Lung (tissue), 12 donors: Measurements from ENCODE around the gene NPPC. TPM values are rescaled to one million over a fixed set of nuclear protein-coding genes. Genes with fewer than 3 reads are reported as not detected.

Experiments
- ATAC-seq: fragments of 200-7000 bp; cut with Tn5 transposase; one replicate; pipeline ENCODE4 v1.9.1; 2020; ENCODE audit warnings: moderate number of reproducible peaks; ENCODE audit not compliant: insufficient read depth, low FRiP score
- DNase-seq, 3 donors: peaks; one replicate each; pipeline ENCODE4 v3.0.0-alpha.2; 2013 to 2017
- H3K27ac ChIP-seq, 2 donors: one replicate each; pipeline ENCODE4 v1.5.1; 2013; ENCODE audit warnings: mild to moderate bottlenecking in 2 of 2, moderate library complexity in 2 of 2, control low read depth in 1 of 2, inconsistent platforms in 1 of 2, low read depth in 1 of 2, low read length in 1 of 2
- H3K27me3 ChIP-seq, 3 donors: one replicate each; pipeline ENCODE4 v1.5.1; 2013; ENCODE audit warnings: low read length in 2 of 3; ENCODE audit not compliant: control insufficient read depth in 3 of 3, insufficient read depth in 3 of 3
- H3K36me3 ChIP-seq, 4 donors: one replicate each; pipeline ENCODE4 v1.5.1; 2013; ENCODE audit warnings: low read length in 4 of 4, mild to moderate bottlenecking in 1 of 4, moderate library complexity in 1 of 4; ENCODE audit not compliant: control insufficient read depth in 4 of 4, insufficient read depth in 4 of 4
- H3K4me1 ChIP-seq, 5 donors: one replicate each; pipeline ENCODE4 v1.5.1; 2013; ENCODE audit warnings: low read length in 5 of 5, mild to moderate bottlenecking in 2 of 5, moderate library complexity in 1 of 5; ENCODE audit not compliant: control insufficient read depth in 5 of 5, insufficient read depth in 5 of 5
- H3K4me3 ChIP-seq: one replicate; pipeline ENCODE4 v1.5.1; 2013; ENCODE audit warnings: mild to moderate bottlenecking, control low read depth, moderate library complexity
- H3K9ac ChIP-seq, 2 donors: one replicate each; pipeline ENCODE4 v1.5.1; 2013; ENCODE audit warnings: low read length in 2 of 2, control low read depth in 1 of 2; ENCODE audit not compliant: insufficient read depth in 1 of 2
- H3K9me3 ChIP-seq, 4 donors: one replicate each; pipeline ENCODE4 v1.5.1; 2013; ENCODE audit warnings: low read length in 3 of 4, mild to moderate bottlenecking in 1 of 4, moderate library complexity in 1 of 4; ENCODE audit not compliant: control insufficient read depth in 4 of 4, insufficient read depth in 3 of 4
- WGBS, 2 donors: extraction: QIAGEN DNeasy Blood & Tissue Kit; methylation state at CpG; one replicate each; pipeline ENCODE4 v1.1.7; 2013; 5-methylcytosine and 5-hydroxymethylcytosine counted together
- polyA plus RNA-seq, 2 donors: library from polyadenylated mRNA; stranded (reverse); fragments of 200-250 nt; gene quantifications; one replicate each; pipeline ENCODE4 v1.2.1, GENCODE V29; 2013
- total RNA-seq, 2 donors: library from RNA; depleted of rRNA in 1 of 2; stranded (reverse); fragments of >200 nt in 1 of 2; gene quantifications; one replicate each; pipeline ENCODE4 v1.2.1, GENCODE V29; 2014 to 2021
- TF ChIP-seq, protein P1 (sequence below): IDR thresholded peaks from 2 replicates; pipeline ENCODE4 v1.5.1; 2012; ENCODE audit warnings: mild to moderate bottlenecking; ENCODE audit errors: control extremely low read depth, extremely low read depth
- donor health status: control.
- donor health status: control.
- donor health status: Bipolar disorder and iron deficiency.
- donor health status: healthy.
- donor health status: DM: yes; HTN: yes; CAD: no.

NPPC gene
- total and polyA plus RNA-seq, 4 donors: 0.77 to 0.94 TPM; not detected in 2

DNA sequence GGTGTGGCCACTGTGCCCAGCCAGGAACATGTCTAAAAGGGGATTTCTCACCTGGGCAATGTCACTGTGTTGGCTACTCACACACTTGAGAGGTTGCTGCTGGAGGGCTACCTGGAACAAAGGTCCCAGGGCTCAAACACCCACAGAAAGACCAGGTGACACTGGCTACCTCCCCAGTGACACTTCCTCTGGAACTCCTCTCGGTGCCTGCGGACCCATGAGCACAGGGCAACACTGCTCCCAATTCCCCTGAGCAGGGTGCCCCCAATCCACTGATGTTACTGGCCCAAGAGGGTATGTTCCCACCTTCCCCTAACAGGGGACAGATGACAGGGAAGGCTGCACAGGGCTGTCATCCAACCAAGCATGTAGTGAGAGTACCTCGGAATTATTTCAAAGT lies 5.8 kb downstream of the NPPC start:
- H3K27me3 ChIP-seq: peaks cover under 1 to 32% (median 27%) of the 10 kb centered on the region in 3 donors
- no peak overlapping the region for H3K27ac ChIP-seq
- H3K9me3 ChIP-seq: no peaks in the 10 kb centered on the region
- ATAC-seq (no peak), DNase-seq (no peak)
- peaks cover 0 to 6% (median 0%) of the 10 kb centered on the region in 5 donors for H3K4me1 ChIP-seq
- no peaks in the 10 kb centered on the region for H3K36me3 ChIP-seq
- no peak overlapping the region for H3K9ac ChIP-seq
- TF ChIP-seq, protein P1, sequence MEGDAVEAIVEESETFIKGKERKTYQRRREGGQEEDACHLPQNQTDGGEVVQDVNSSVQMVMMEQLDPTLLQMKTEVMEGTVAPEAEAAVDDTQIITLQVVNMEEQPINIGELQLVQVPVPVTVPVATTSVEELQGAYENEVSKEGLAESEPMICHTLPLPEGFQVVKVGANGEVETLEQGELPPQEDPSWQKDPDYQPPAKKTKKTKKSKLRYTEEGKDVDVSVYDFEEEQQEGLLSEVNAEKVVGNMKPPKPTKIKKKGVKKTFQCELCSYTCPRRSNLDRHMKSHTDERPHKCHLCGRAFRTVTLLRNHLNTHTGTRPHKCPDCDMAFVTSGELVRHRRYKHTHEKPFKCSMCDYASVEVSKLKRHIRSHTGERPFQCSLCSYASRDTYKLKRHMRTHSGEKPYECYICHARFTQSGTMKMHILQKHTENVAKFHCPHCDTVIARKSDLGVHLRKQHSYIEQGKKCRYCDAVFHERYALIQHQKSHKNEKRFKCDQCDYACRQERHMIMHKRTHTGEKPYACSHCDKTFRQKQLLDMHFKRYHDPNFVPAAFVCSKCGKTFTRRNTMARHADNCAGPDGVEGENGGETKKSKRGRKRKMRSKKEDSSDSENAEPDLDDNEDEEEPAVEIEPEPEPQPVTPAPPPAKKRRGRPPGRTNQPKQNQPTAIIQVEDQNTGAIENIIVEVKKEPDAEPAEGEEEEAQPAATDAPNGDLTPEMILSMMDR: no peak
- 91 to 94% methylated on average over 3 of the region's 3 CpGs for WGBS, 2 donors
- no peak overlapping the region for H3K4me3 ChIP-seq

DNA sequence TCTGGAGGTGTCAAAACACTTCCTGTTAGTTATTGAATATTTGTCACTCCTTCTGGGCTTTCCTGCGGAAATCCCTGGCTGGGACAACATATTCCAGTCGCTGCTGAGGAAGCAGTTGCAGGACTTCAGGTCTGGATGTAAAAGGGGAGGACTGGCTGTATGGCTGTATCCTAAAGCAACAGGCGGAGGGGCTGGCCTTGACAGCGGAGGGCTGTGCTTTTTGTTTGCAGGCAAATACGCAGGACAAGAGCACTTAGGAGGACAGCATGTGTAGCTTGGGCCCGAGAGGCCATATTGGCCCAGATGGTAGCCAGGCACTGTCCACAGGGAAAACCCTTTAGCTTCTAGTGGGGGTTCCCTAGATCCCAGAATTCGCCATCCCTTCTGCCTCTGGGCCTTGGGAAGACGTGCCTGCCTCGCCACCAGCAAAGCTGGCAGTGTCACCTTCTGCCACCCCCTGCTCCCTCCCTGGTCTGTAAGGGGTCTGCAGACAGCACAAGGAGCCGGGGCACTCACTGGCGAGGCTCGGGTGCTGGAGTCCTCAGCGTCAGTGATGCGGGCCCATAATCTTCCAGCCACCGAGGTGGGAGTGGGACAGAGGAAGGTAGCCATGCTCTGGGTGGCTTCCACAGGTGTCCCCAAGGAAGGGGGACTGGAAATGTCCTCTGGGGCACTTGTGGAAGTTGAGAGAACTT lies 6.7 kb downstream of the NPPC start:
- TF ChIP-seq, protein P1: no peak
- no peaks in the 10 kb centered on the region for H3K36me3 ChIP-seq
- H3K9ac ChIP-seq: no peak overlapping the region
- H3K4me1 ChIP-seq: peaks cover 0 to 6% (median 0%) of the 10 kb centered on the region in 5 donors
- no peak for DNase-seq
- no peak for ATAC-seq
- WGBS, 2 donors: 89 to 92% methylated on average over 15 of the region's 15 CpGs
- no peaks in the 10 kb centered on the region for H3K9me3 ChIP-seq
- peaks cover 0 to 25% (median 20%) of the 10 kb centered on the region in 3 donors for H3K27me3 ChIP-seq
- H3K27ac ChIP-seq: no peak overlapping the region
- H3K4me3 ChIP-seq: no peak overlapping the region

DNA sequence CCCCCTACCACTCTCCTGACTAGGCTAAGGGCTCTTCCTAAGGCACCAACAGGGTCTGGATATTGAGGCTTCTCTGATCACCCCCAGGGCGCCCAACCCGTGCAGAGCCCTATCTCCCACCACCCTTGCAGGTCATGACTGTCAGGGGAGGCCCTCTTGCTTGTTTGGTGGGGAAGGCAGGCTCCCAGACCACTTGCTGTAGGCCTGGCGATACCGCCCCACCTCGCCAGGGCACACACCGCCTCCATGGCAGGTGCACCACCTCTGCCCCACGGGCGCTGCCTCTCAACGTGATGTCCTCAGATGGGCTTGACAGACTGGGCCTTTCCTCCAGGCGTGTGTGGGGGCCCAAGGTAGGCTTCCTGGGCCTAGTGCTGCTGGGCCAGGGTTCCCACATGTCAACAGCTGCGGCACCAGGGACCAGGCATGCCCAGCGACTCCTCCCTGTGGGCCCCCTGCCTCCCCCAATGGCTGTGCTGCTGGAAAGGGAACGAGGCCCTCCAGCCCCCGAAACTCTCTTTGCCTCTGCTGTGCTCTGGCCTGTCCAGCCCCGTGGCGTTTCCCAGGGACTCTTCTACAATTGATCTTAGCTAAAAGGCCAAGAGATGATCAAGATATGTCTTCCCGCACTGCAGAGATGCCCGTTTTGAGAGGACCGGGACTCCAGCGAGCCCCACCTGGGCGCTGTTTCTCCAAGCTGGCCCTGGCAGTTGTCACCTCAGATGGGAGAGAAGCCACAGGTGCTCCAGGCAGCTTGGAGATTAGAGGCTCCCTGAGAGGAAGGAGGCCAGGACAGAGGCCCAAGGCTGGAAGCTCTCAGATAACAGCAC lies 7.5 kb downstream of the NPPC start:
- no peak for DNase-seq
- Histone ChIP-seq H3K4me3 (no peak overlapping the region), H3K36me3 (no peaks in the 10 kb centered on the region), H3K9ac (no peak overlapping the region), H3K9me3 (no peaks in the 10 kb centered on the region), H3K27ac (no peak overlapping the region), H3K4me1 (peaks cover 0 to 6% (median 0%) of the 10 kb centered on the region in 5 donors), H3K27me3 (peaks cover 0 to 19% (median 12%) of the 10 kb centered on the region in 3 donors)
- 93 to 95% methylated on average over 21 of the region's 21 CpGs for WGBS, 2 donors
- TF ChIP-seq, protein P1: no peak
- ATAC-seq: no peak
